Measurements from ENCODE around the gene QSER1.

The QSER1 gene

DNA sequence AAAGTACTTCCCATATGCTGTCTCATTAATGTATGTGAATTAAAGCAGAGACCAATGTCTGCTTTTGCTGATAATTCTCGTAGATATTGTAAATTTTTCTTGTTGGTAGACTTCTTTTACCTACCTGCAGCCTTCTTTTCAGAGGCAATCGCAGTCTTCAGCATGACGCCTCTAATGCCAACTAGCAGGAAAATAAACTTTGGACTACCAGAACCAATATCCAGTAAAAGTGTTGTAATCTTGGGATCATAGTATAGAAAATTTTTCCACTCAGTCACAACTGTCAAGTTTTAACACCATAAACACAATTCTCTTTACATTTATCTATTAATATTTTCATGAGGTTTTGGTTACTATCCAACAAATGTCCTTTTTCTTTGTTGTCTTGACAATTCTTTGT lies 125.4 kb downstream of the QSER1 start:
- H3K79me2 ChIP-seq: no peaks in the 10 kb centered on the region
- H3K4me2 ChIP-seq (ENCODE audit: low read length): no peak overlapping the region
- H3K27me3 ChIP-seq (ENCODE audit: control insufficient read depth, insufficient read depth, low read length): no peaks in the 10 kb centered on the region
- TF ChIP-seq, protein P1, sequence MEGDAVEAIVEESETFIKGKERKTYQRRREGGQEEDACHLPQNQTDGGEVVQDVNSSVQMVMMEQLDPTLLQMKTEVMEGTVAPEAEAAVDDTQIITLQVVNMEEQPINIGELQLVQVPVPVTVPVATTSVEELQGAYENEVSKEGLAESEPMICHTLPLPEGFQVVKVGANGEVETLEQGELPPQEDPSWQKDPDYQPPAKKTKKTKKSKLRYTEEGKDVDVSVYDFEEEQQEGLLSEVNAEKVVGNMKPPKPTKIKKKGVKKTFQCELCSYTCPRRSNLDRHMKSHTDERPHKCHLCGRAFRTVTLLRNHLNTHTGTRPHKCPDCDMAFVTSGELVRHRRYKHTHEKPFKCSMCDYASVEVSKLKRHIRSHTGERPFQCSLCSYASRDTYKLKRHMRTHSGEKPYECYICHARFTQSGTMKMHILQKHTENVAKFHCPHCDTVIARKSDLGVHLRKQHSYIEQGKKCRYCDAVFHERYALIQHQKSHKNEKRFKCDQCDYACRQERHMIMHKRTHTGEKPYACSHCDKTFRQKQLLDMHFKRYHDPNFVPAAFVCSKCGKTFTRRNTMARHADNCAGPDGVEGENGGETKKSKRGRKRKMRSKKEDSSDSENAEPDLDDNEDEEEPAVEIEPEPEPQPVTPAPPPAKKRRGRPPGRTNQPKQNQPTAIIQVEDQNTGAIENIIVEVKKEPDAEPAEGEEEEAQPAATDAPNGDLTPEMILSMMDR (IDR thresholded peaks at IDR 0.05): no peak
- H3K9me3 ChIP-seq (ENCODE audit: control insufficient read depth, low read length): no peaks in the 10 kb centered on the region
- H3K4me3 ChIP-seq (ENCODE audit: low read depth, low read length): no peak overlapping the region
- H3K9ac ChIP-seq: no peak overlapping the region
- H3K27ac ChIP-seq: no peak overlapping the region
- no peak overlapping the region for H2AFZ ChIP-seq
- no peaks in the 10 kb centered on the region for H3K36me3 ChIP-seq (ENCODE audit: control insufficient read depth, insufficient read depth, low read length)
- no peaks in the 10 kb centered on the region for H3K4me1 ChIP-seq

DNA sequence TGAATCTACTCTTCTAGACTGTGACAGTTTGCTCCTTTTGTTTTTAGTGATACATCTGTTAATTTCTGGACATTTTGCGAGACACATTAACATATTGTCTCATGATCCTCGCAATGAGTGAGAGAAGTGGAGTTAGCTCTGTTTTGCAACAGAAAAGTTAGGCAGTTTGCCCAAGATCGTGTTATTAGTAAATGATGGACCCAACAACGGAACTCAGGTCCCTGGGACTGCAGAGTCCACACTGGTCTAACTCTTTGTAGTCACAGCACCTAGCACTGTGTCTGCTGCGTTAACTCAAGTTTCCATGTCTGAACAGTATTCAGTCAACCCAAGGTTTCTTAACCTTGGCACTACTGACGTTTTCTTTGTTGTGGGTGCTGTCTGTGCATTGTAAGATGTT lies 126.2 kb downstream of the QSER1 start:
- H3K9ac ChIP-seq: no peak overlapping the region
- H3K4me1 ChIP-seq: no peaks in the 10 kb centered on the region
- TF ChIP-seq, protein P1 (IDR thresholded peaks at IDR 0.05): no peak
- no peaks in the 10 kb centered on the region for H3K27me3 ChIP-seq (ENCODE audit: control insufficient read depth, insufficient read depth, low read length)
- no peak overlapping the region for H2AFZ ChIP-seq
- H3K9me3 ChIP-seq (ENCODE audit: control insufficient read depth, low read length): no peaks in the 10 kb centered on the region
- no peak overlapping the region for H3K27ac ChIP-seq
- H3K4me2 ChIP-seq (ENCODE audit: low read length): no peak overlapping the region
- no peaks in the 10 kb centered on the region for H3K79me2 ChIP-seq
- H3K36me3 ChIP-seq (ENCODE audit: control insufficient read depth, insufficient read depth, low read length): no peaks in the 10 kb centered on the region
- no peak overlapping the region for H3K4me3 ChIP-seq (ENCODE audit: low read depth, low read length)

DNA sequence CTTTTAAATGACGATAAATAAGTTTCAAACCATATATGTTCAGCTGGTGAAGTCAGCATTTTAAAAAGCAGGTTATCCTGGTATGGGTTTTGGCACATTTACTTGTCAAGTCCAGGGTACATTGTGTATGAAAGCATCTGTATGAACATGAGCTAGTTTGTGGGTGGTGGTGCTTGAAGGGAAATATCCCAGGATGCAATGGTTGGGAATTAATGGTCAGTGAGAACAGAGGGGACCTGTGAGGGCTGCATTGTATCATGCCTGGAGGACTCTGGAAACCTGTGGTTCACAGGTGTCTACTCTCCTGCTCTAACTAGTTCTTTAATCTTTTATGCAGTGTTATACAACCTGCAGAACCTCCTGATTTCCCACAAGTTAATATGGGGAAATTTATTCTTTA lies 128.9 kb downstream of the QSER1 start:
- Histone ChIP-seq H3K9ac (no peak overlapping the region), H3K4me3 (ENCODE audit: low read depth, low read length) (no peak overlapping the region), H3K27me3 (ENCODE audit: control insufficient read depth, insufficient read depth, low read length) (no peaks in the 10 kb centered on the region), H3K4me2 (ENCODE audit: low read length) (no peak overlapping the region), H3K4me1 (no peaks in the 10 kb centered on the region), H3K9me3 (ENCODE audit: control insufficient read depth, low read length) (no peaks in the 10 kb centered on the region), H3K36me3 (ENCODE audit: control insufficient read depth, insufficient read depth, low read length) (no peaks in the 10 kb centered on the region), H3K27ac (no peak overlapping the region), H2AFZ (no peak overlapping the region), H3K79me2 (no peaks in the 10 kb centered on the region)
- TF ChIP-seq, protein P1 (IDR thresholded peaks at IDR 0.05): no peak

DNA sequence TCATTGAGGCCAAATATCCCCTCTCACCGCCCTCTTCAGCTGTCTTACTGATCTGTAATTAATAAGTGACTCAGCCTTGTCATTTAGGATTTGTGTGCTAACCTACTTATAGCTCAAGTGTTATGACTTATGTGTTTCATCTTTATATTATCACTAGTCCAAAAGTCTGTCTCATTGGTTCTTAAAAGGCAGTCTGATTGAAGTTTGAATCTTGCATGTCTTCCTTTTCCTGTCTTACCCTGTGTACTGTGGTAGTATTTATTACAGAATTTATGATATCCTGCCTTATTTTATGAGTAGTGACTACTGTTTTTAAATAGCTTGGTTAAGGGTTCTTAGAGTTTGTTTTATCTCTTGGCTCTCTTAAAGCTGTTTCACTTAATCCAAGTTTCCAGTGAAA lies 129.3 kb downstream of the QSER1 start:
- no peaks in the 10 kb centered on the region for H3K36me3 ChIP-seq (ENCODE audit: control insufficient read depth, insufficient read depth, low read length)
- H3K27ac ChIP-seq: no peak overlapping the region
- no peak overlapping the region for H2AFZ ChIP-seq
- H3K4me3 ChIP-seq (ENCODE audit: low read depth, low read length): no peak overlapping the region
- no peaks in the 10 kb centered on the region for H3K79me2 ChIP-seq
- H3K4me1 ChIP-seq: no peaks in the 10 kb centered on the region
- no peaks in the 10 kb centered on the region for H3K27me3 ChIP-seq (ENCODE audit: control insufficient read depth, insufficient read depth, low read length)
- TF ChIP-seq, protein P1 (IDR thresholded peaks at IDR 0.05): no peak
- H3K9me3 ChIP-seq (ENCODE audit: control insufficient read depth, low read length): no peaks in the 10 kb centered on the region
- H3K4me2 ChIP-seq (ENCODE audit: low read length): no peak overlapping the region
- no peak overlapping the region for H3K9ac ChIP-seq

DNA sequence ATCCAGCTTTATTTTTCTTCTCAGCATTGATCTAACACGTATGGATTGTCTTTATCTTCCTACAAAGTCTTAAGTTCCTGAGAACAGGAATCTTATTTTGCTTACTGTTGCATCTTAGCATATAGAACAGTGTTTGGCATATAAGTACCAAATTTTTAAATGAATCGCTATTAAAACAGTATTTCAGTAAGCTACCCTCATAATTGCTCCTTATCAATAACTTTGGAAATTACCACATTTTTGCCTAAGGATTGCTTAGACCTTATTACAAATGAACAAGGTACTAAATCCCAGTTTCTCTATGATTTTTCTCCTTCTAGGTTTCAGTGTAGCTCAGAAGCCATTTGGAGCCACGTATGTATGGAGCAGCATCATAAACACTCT lies 132.7 kb downstream of the QSER1 start:
- Histone ChIP-seq H3K27me3 (ENCODE audit: control insufficient read depth, insufficient read depth, low read length) (no peaks in the 10 kb centered on the region), H3K4me2 (ENCODE audit: low read length) (no peak overlapping the region), H3K9me3 (ENCODE audit: control insufficient read depth, low read length) (no peaks in the 10 kb centered on the region), H3K4me1 (no peaks in the 10 kb centered on the region), H3K27ac (no peak overlapping the region), H2AFZ (no peak overlapping the region), H3K79me2 (no peaks in the 10 kb centered on the region), H3K4me3 (ENCODE audit: low read depth, low read length) (no peak overlapping the region), H3K9ac (no peak overlapping the region), H3K36me3 (ENCODE audit: control insufficient read depth, insufficient read depth, low read length) (no peaks in the 10 kb centered on the region)
- TF ChIP-seq, protein P1 (IDR thresholded peaks at IDR 0.05): no peak
